Activated naive CD4-positive, alpha-beta T cell treated with anti-CD3 and anti-CD28 coated beads, Interleukin-2, amount 50 U/mL, for 24 hours (primary cell): ENCODE results near the gene THPO.

Source experiments
- H3K27ac Mint-ChIP-seq: one replicate; pipeline ENCODE4 v1.8.0; 2021; ENCODE audit warnings: mild to moderate bottlenecking, mixed read lengths
- H3K27me3 Mint-ChIP-seq: one replicate; pipeline ENCODE4 v1.8.0; 2021; ENCODE audit warnings: mixed read lengths
- H3K36me3 Mint-ChIP-seq: one replicate; pipeline ENCODE4 v1.8.0; 2021; ENCODE audit warnings: mixed read lengths
- H3K4me1 Mint-ChIP-seq: one replicate; pipeline ENCODE4 v1.8.0; 2021; ENCODE audit warnings: mixed read lengths
- H3K4me3 Mint-ChIP-seq: one replicate; pipeline ENCODE4 v1.8.0; 2021; ENCODE audit warnings: mild to moderate bottlenecking, mixed read lengths
- H3K9me3 Mint-ChIP-seq: one replicate; pipeline ENCODE4 v1.8.0; 2021; ENCODE audit warnings: mixed read lengths

Gene THPO

DNA sequence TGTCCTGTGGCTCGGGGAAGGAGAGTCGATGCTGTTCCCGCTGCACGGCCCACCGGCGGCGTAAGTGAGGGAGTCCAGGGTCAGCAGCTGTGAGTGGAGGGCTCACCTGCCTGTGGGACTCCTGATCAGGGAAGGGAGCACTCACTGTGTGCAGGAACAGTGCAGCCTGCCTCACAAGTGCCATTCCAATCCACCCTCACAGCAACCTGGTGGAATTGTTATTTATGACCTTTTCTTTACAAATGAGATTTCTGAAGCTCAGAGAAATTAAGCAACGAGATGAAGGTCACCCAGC, 10.9 kb upstream of the THPO start:
- Mint-ChIP-seq H3K4me1 (no peaks in the 10 kb centered on the region), H3K27ac (no peak overlapping the region), H3K4me3 (no peak overlapping the region), H3K27me3 (peaks cover 7% of the 10 kb centered on the region), H3K9me3 (no peaks in the 10 kb centered on the region), H3K36me3 (no peaks in the 10 kb centered on the region)

DNA sequence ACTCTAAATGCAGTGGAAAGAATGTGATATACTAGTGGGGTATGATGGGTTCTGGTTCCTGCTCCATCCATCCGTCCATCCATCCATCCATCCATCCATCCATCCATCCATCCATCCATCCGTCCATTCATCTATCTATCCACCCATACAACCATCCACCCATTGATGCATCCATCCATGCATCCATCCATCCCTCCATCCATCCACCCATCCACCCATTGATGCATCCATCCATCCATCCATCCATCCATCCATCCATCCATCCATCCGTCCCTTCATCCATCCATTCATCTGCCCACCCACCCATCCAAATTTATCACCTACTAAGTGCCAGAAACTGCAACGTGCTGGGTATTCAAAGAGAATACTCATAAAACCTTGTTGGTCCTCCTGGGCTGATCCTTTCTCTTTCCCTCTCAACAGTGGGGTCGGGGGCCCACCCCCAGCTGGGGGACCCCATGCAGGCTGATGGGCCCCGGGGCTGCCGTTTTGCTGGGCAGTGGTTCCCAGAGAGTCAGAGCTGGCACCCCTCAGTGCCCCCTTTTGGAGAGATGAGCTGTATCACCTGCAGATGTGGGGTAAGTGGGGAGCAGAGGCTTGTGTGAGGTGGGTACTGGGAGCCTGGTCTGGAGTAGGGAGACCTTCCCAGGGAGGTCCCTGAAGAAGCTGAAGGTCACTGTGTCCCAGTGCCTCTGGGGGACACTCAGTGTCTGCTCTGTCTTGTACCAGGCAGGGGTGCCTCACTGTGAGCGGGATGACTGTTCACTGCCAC, 10.3 kb upstream of the THPO start:
- Mint-ChIP-seq H3K9me3 (no peaks in the 10 kb centered on the region), H3K4me3 (no peak overlapping the region), H3K36me3 (no peaks in the 10 kb centered on the region), H3K27ac (no peak overlapping the region), H3K27me3 (peaks cover 9% of the 10 kb centered on the region), H3K4me1 (no peaks in the 10 kb centered on the region)

DNA sequence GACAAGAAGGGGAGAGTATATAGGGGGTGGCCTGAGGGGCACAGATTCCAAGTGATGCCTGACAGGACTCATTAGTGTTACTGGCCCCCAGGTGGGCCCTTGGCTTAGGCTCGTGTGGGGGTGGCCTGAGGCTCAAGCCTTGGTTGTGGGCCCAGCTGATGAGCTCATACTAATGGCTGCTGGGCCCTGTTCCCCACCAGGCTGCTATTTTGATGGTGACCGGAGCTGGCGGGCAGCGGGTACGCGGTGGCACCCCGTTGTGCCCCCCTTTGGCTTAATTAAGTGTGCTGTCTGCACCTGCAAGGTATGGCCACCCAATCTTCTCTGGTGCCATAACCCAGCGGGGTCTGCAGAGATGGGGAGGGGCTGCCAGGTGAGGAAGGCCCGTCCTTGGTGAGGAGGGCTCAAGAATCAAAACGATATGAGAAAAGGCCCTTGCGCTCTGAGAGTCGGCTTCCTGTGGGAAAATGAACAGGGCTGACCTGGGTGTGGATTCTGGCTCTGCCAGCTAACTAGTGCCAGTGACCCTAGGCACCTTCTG, 9.2 kb upstream of the THPO start:
- Mint-ChIP-seq H3K9me3 (no peaks in the 10 kb centered on the region), H3K27me3 (peaks cover 11% of the 10 kb centered on the region), H3K27ac (no peak overlapping the region), H3K4me3 (no peak overlapping the region), H3K36me3 (no peaks in the 10 kb centered on the region), H3K4me1 (no peaks in the 10 kb centered on the region)

DNA sequence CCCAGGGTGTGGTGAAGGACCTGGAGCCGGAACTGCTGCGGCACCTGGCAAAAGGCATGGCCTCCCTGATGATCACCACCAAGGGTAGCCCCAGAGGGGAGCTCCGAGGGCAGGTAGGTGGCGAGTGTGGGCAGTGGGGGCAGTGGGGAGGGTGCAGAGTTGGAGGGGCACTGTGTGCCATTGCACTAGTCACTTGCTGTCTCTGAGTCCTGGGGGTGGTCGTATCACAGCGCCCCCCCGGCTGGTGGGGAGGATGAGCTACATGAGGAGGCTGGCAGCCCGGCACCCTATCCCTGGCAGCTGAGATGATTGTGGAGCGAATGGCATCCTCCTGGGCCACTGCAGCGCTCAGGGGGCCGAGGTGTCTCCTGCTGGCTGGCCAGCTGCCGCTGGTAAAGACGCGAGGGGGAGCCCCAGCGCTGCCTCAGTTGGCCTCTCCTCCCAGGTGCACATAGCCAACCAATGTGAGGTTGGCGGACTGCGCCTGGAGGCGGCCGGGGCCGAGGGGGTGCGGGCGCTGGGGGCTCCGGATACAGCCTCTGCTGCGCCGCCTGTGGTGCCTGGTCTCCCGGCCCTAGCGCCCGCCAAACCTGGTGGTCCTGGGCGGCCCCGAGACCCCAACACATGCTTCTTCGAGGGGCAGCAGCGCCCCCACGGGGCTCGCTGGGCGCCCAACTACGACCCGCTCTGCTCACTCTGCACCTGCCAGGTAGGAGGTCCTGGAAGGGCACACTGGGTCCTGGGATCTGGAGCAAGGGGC, 8.2 kb upstream of the THPO start:
- Mint-ChIP-seq H3K4me1 (no peaks in the 10 kb centered on the region), H3K9me3 (no peaks in the 10 kb centered on the region), H3K36me3 (no peaks in the 10 kb centered on the region), H3K4me3 (no peak overlapping the region), H3K27me3 (peaks cover 12% of the 10 kb centered on the region), H3K27ac (no peak overlapping the region)

DNA sequence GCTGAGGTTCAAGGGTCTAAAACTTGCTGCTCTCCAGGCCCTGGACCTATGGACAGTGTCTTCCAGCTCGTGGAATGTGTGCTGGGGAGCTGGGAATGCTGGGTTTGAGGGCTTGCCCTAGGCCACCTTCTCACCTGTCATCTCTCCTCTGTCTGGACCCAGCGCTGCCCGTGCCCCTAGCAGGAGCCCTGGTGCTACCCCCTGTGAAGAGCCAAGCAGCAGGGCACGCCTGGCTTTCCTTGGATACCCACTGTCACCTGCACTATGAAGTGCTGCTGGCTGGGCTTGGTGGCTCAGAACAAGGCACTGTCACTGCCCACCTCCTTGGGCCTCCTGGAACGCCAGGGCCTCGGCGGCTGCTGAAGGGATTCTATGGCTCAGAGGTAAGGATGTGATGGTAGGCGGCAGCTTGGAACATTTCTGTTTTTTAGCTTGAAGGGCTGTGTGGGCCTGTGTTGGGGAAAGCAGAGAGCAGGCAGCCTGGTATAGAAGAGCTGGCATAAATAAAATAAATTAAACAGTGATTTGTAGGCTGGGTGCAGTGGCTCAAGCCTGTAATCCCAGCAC, 6.9 kb upstream of the THPO start:
- peaks cover 15% of the 10 kb centered on the region for H3K27me3 Mint-ChIP-seq
- H3K27ac Mint-ChIP-seq, result no peak overlapping the region
- H3K9me3 Mint-ChIP-seq, result no peaks in the 10 kb centered on the region
- peaks cover 4% of the 10 kb centered on the region for H3K4me1 Mint-ChIP-seq
- H3K4me3 Mint-ChIP-seq, result no peak overlapping the region
- H3K36me3 Mint-ChIP-seq, result no peaks in the 10 kb centered on the region

DNA sequence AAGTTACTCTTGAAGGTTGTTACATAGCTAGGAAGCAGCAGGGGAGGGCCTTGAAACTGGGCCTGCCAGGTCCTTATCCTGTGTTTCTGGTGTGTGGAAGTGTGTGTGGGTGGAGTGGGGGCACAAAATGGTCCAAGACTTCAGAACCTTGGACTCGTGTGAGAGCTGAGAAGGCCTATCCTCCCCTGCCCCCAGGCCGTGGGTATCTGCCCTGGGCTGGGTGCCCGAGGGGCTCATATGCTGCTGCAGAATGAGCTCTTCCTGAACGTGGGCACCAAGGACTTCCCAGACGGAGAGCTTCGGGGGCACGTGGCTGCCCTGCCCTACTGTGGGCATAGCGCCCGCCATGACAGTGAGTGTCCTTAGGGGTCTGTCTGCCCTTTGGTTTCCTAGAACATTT, 6.3 kb upstream of the THPO start:
- no peak overlapping the region for H3K27ac Mint-ChIP-seq
- H3K4me3 Mint-ChIP-seq, result no peak overlapping the region
- H3K4me1 Mint-ChIP-seq, result peaks cover 6% of the 10 kb centered on the region
- no peaks in the 10 kb centered on the region for H3K9me3 Mint-ChIP-seq
- H3K36me3 Mint-ChIP-seq, result no peaks in the 10 kb centered on the region
- peaks cover 15% of the 10 kb centered on the region for H3K27me3 Mint-ChIP-seq

DNA sequence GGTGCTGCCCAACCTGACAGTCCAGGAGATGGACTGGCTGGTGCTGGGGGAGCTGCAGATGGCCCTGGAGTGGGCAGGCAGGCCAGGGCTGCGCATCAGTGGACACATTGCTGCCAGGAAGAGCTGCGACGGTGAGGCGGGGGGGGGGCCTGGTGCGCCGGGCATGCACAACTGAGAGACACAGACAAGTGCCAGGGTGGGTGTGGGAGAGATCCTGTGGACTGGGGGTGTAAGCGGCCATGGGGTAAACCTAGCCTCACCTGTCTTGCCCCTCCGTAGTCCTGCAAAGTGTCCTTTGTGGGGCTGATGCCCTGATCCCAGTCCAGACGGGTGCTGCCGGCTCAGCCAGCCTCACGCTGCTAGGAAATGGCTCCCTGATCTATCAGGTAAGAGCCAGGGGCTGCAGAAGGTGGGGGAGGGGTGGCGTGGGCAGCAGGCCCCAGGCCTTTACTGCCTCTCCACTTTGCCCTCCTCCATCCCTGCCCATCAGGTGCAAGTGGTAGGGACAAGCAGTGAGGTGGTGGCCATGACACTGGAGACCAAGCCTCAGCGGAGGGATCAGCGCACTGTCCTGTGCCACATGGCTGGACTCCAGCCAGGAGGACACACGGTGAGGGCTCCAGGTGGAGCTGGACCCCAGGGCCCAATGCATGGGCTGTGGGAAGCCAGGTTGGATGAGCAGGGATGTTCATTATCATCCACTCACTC, 5.2 kb upstream of the THPO start:
- Mint-ChIP-seq H3K36me3 (no peaks in the 10 kb centered on the region), H3K4me3 (no peak overlapping the region), H3K9me3 (no peaks in the 10 kb centered on the region), H3K4me1 (peaks cover 9% of the 10 kb centered on the region), H3K27ac (no peak overlapping the region), H3K27me3 (peaks cover 25% of the 10 kb centered on the region)

DNA sequence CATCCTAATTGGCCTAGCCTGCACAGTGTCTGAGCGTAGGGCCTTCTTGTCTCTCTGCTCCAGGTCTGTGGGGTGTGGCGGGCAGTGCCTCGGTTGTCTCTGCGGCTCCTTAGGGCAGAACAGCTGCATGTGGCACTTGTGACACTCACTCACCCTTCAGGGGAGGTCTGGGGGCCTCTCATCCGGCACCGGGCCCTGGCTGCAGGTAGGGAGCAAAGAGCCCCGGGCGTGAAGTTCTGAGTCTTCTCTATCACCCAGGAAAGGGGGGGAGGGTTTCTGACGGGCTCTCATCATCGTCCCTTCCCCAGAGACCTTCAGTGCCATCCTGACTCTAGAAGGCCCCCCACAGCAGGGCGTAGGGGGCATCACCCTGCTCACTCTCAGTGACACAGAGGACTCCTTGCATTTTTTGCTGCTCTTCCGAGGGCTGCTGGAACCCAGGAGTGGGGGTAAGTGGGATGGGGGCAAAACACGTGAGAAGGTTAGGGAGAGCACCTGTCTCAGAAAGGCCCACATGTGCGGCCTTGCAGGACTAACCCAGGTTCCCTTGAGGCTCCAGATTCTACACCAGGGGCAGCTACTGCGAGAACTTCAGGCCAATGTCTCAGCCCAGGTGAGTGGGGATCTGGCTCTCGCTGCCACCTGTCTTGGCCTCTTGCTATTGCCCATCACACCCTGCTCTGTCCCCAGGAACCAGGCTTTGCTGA, 4.5 kb upstream of the THPO start:
- Mint-ChIP-seq H3K27me3 (peaks cover 26% of the 10 kb centered on the region), H3K36me3 (no peaks in the 10 kb centered on the region), H3K4me3 (no peak overlapping the region), H3K27ac (no peak overlapping the region), H3K4me1 (peaks cover 9% of the 10 kb centered on the region), H3K9me3 (no peaks in the 10 kb centered on the region)

DNA sequence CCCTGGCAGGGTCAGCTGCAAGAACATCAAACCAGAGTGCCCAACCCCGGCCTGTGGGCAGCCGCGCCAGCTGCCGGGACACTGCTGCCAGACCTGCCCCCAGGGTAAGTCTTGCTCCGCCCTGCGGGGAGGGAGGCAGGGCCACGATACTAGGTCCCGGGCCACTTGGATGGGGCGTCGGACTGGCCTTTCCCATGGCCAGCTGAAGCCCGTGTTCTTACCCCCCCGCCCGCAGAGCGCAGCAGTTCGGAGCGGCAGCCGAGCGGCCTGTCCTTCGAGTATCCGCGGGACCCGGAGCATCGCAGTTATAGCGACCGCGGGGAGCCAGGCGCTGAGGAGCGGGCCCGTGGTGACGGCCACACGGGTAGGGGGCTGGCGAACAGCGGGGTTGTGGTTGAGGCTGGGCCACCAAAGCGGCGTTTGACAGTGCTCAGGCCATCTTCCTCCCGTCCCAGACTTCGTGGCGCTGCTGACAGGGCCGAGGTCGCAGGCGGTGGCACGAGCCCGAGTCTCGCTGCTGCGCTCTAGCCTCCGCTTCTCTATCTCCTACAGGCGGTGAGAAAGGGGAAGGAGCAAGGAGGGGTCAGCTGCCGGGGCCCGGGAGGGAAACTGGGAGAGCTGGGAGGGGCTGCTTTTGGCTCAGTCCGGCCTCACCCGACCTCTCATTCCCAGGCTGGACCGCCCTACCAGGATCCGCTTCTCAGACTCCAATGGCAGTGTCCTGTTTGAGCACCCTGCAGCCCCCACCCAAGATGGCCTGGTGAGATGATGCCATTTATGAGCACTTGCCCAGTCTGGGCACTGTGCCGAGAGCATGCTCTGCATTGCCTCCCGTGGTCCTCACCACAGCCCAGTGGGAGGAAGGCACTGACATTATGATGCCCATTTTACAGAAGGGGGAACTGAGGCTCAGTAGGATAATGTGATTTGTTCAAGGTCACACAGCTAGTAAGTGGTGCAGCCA, 3.5 kb upstream of the THPO start:
- Mint-ChIP-seq H3K4me1 (peaks cover 9% of the 10 kb centered on the region), H3K36me3 (no peaks in the 10 kb centered on the region), H3K4me3 (peak overlapping the region; percentile 68), H3K27ac (no peak overlapping the region), H3K27me3 (peaks cover 31% of the 10 kb centered on the region), H3K9me3 (no peaks in the 10 kb centered on the region)

DNA sequence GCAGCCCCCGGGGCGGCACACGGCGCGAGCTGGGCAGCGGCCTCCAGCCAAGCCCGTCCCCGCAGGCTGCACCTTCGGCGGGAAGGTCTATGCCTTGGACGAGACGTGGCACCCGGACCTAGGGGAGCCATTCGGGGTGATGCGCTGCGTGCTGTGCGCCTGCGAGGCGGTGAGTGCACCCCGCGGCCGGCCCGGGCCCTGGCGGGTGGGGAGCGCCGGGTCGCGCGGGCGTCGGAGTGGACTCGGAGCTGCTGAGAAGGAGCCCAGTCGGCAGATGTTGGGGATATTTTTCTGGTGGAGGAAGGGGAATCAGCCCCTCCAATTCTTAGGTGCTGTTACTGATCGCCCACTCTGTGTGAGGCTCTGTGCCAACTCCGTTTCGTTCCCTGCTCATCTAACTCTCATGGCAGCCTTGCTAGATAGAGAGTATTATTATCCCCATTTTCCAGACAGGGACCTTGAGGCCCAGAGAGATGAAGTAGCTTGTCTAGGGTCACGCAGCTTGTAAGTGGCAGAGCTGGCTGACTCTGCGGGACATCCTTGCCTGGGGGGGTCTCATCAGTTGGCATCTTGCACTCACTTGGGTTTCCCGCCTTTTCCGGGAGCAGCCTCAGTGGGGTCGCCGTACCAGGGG, 2.7 kb upstream of the THPO start:
- Mint-ChIP-seq H3K27ac (no peak overlapping the region), H3K4me1 (peaks cover 9% of the 10 kb centered on the region), H3K36me3 (no peaks in the 10 kb centered on the region), H3K9me3 (no peaks in the 10 kb centered on the region), H3K27me3 (peaks cover 31% of the 10 kb centered on the region), H3K4me3 (peak overlapping the region; percentile 68)

DNA sequence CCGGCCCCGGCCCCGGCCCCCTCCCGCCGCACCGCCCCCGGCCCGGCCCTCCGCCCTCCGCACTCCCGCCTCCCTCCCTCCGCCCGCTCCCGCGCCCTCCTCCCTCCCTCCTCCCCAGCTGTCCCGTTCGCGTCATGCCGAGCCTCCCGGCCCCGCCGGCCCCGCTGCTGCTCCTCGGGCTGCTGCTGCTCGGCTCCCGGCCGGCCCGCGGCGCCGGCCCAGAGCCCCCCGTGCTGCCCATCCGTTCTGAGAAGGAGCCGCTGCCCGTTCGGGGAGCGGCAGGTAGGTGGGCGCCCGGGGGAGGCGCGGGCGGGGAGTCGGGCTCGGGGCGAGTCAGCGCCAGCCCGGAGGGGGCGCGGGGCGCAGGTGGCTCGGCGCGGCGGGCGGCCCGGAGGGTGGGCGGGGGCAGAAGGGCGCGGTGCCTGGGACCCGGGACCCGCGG, 2.2 kb upstream of the THPO start:
- Mint-ChIP-seq H3K4me1 (peaks cover 9% of the 10 kb centered on the region), H3K27me3 (peaks cover 30% of the 10 kb centered on the region), H3K9me3 (no peaks in the 10 kb centered on the region), H3K27ac (no peak overlapping the region), H3K36me3 (no peaks in the 10 kb centered on the region), H3K4me3 (no peak overlapping the region)

DNA sequence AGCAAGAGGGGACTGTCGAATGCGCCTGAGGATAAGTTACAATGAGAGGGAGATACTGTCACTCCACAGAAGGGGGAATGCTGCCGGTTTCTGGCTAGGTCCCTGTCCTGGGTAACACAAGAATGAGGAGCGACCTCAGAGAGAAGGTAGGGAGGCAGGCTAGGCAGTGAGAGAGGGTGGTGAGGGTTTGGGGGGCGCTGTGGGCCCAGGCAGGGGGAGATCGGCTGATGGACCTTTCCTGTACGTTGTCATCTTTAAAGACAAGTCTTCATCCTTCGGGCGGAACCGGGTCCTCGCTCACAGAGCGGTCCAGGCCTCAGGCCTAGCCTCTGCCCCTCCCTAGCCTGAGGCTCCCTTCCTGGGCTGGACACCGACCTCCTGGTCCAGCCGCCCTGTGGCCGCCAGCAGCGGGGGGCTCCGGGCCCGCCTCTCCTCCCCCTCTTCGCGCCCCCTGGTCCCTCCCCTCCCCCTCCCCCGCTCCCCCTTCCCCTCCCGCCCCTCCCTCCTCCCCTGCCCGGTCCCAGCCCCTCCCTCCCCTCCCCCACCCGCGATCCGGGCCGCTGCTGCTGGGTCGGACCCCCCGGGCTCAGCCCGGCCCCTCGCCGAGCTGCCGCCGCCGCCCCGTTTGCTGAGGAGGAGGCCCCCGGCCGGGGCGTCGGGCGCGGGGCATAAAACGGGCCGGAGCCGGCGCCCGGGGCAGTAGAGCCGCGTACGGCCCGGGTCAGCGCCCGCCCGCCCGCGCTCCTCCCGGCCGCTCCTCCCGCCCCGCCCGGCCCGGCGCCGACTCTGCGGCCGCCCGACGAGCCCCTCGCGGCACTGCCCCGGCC, 1.6 kb upstream of the THPO start, which contains the start of gene CHRD:
Gene CHRD (plus strand): TSS at position 697 of the 827 bp plus-strand sequence. CDS start 265 bp downstream, outside the sequence.
- H3K36me3 Mint-ChIP-seq, result no peaks in the 10 kb centered on the region
- peaks cover 27% of the 10 kb centered on the region for H3K27me3 Mint-ChIP-seq
- H3K4me1 Mint-ChIP-seq, result peaks cover 9% of the 10 kb centered on the region
- peak within 1 kb of the TSS; percentile 82 for H3K4me3 Mint-ChIP-seq
- H3K27ac Mint-ChIP-seq, result no peak within 1 kb of the TSS
- H3K9me3 Mint-ChIP-seq, result no peaks in the 10 kb centered on the region

DNA sequence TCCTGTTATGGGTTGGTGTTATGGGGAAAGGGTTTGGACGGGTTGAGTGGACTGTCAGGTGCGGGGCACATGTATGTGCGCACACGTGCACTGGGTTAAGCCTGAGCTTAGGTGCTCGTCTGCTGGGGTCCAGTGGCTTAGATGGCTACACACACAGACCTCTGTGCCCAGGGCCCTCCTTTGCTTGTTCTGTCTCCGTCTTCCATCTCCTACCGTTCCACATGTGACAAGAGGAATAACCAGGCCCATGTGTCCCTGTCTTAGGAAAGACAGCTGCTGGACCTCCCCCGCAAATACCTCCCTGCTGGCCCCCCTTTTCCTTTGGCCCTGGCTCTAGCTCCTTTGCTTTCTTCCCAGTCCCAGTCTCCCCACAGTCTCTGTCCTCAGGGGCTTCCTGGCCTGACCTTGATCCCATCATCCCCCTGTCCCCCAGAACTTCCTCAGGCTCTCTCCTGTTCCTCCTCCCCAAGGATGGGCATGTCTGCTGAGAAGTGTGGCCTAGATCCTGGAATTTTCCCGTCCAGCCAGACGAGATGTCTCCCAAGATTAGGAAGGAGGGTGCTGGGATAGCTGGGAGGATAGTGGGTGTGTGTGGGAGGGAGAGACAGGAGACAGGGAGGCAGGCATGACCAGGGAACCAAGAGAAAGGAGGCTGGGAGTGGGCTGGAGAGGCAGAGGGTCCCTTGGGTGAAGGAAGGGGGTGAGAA, 797 bp upstream of the THPO start:
- peaks cover 23% of the 10 kb centered on the region for H3K27me3 Mint-ChIP-seq

More for the DNA sequence above, 797 bp upstream of the THPO start:
- peaks cover 9% of the 10 kb centered on the region for H3K4me1 Mint-ChIP-seq
- peak overlapping the region; percentile 82 for H3K4me3 Mint-ChIP-seq
- H3K9me3 Mint-ChIP-seq, result no peaks in the 10 kb centered on the region
- no peaks in the 10 kb centered on the region for H3K36me3 Mint-ChIP-seq
- no peak overlapping the region for H3K27ac Mint-ChIP-seq
